GM19193 (cell line): Measurements from ENCODE around the gene STOML2.

Experiments used
- POLR2A ChIP-seq: IDR thresholded peaks from 4 replicates; pipeline ENCODE4 v1.6.1; 2011; ENCODE audit not compliant: insufficient read depth, insufficient read length; ENCODE audit errors: extremely low read depth

STOML2 gene

DNA sequence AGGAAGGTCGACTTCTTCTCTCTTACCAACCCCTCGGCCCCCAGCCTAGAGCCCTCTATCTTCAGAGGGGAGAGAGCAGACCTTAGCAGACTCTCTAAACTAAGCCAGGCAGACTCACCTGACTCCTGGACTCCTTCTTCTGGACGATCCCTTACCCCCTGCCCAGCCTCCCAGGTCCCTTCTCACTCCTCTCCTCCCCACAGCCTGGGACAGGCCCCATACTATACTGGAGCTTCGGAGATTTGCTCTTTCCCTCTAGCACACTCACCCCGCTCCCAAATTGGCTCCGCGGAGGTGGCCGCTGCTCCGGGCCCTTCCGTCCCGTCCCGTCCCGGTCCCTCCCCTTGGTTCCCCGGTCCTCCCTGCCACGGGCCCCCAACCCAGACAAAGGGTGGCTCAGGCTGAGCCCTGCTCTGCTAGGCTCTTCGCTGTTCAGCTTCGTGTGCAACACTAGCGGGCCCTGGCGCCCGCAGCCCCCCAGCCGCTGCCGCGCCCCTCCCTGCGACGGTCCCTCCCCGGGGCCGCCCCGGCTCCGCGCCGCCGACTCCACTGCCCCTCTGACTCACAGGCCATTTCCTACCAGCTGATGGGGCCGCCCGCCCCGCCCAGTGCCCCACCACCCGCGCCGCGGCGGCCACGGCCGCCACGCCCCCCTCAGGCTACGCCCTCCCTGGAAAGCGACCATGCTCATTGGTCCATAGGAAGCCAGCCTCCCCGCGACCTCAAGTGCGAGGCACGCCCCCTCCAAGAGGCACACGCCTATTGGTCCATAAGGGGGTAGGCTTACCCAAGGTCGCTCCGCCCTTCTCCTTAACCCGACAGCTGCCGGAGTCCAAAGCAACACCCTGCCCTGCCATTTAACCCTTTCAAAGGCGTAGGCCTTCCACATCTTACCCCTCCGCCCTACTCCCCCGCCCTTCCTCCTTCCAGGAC, 8.3 kb upstream of the STOML2 start:
- TF ChIP-seq POLR2A: no peak

DNA sequence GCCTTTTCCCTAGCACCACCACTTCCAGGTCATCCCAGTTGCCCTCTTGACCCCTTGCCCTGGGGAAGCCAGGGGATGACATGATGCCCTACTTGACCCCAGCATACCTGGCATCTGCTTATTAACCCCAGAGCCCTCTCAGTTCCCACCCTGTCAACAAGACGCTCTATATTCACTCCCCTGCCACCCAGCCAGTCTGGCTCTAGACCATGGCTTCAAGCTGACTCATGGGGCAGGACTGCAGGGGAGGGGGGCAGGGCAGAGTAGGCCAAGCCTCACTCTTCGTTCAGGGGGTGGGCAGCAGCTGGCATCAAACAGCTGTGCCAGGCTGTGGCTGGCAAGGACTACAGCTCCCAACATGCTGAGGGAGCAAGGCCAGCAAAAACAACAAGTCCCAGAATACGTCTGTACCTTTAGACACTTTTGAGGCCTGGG, 7.4 kb upstream of the STOML2 start:
- TF ChIP-seq POLR2A: no peak

DNA sequence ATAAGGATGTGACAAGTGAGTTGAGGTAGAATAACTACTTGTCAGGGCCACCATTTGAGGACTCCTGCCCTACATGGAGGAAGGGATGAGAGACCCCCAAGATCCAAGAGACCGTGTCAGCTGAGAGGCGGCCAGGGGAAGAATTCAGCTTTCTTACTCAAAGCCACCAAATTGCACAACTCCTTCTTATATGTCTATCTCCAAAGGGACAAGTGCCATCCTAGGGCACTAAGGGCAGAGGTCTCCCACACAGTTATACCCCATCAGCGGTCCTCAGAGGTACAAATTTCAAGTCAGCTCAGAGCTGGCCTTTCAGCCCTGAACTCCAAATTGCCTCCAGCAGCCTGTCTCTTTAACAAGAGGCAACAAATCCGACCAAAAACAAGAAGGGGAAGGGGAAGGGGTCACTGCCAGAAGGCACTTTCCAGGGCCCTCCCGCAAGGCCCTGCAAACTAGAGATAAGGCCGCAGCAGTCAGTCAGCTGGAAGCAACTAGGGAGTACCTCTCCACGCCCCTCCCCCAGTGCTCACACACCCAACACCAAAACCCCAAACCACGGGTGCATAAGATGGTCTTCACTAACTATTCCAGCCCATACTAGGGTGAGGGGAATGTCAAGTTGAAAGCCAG, 6.1 kb upstream of the STOML2 start:
- no peak for TF ChIP-seq POLR2A

DNA sequence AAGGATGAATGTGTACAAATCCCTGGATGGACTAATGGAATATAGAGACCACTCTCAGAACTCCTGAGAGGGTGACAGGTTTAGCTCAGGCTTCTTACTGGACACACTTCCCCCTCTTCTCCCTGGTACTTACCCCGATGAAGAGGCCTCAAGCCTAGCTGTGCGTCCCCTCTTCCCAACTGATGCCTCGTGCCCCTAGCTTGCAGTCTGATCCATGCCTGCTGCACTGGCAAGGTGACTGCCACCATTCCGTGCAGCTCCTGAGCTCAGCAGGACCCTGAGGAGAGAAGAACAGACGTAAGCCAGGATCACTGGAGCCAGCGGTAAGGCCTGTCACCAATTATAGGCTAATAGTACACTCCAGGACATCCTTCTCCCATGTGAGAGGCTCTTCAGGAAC, 5.5 kb upstream of the STOML2 start:
- TF ChIP-seq POLR2A: no peak

DNA sequence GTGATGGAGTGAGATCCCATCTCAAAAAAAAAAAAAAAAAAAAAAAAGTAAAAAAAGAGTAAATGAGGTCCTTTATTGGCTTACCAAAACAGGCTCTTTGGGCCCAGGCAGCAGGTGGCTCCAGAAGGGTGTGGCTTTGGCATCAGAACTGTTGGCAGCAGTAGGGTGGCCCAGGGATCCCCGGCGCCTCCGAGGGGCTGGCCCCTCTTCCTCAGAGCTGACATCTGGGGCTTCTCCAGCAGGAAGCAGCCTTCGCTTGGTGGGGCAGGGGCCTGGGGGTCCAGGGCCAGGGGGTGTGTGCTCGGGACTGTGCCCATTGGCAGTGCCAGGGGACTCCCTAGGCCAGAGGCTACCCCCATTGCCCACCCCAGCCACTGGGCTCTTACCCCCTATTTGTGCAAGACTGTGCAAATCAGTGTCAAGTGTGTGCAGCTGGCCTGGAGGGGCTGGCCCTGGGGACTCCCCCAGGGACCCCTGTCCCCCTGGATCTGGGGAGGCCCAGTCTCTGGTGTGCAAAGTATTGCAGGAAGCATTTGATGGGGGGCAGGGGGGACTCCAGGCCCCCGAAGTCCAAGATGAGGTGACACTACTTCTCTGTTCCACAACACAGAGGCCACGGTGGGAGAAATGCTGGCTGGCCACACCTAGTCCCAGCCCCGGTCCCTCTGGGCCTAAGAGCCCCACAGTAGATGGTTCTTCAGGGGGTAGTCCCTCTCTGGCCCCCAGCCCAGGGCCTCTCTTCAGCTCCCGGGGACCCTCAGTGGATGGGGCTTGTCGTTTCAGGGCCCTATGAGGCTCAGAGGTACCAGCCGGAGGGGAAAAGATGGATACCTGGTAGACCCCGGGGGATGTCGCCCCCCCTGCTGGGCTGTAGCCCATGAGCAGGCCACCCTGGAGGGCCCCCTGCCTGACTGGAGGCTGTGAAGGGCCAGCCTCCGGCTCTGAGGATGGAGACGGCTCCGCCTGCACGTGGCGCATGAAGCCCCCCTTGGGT, 4.7 kb upstream of the STOML2 start:
- no peak for TF ChIP-seq POLR2A

DNA sequence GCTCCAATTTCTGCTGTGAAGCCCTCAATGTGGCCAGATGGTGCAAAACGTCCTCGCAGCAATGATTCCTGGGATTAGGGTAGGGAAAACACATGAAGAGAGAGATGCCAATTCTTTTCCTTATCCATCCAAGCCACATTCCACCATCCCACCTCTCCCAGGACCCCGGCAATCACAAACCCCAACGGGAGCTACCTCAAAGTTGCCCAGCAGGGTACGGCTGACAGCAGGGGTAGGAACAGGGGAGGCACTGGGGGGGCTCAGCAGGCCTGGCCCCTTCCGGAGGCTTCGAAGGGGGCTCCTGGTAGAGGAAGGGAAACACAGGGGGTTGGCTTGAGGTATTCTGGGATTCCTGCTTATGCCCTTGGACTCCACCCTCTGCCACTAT, 3.4 kb upstream of the STOML2 start:
- TF ChIP-seq POLR2A: no peak

DNA sequence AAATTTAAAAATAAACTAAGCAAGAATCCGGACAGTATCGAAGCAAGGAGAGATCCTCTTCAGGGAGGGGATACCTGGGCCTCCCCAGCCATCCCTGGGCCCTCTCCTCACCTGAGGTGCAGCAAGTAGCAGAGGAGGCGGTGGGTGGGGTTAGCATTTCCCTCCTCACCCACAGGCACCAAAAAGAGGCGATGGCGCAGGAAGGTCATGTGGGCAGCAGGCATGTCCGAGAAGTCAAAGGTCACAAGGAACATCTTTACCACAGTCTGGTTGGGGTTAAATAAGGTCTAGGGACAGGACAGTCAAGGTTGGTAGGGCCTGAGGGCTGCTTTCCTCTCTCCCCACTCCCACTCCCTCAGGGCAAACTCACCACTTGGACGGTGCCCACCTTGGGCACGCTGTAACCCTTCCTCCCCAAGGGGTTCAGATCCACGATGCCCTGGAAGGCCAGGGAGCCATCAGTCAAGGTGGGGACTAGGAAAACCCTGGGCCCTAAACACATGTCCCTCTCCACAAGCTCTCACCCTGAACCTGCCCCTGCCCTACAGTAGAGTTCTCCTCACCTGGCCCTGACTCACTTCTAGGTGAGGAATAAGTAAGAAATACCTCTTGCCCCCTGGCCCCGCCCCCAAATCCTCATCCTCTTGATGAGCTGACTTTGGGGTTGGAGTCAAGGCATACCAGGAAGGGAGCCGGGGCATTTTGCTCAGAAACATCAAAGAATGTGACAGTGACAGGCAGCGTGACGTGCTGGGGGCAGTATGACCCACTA, 2.8 kb upstream of the STOML2 start:
- no peak for TF ChIP-seq POLR2A

DNA sequence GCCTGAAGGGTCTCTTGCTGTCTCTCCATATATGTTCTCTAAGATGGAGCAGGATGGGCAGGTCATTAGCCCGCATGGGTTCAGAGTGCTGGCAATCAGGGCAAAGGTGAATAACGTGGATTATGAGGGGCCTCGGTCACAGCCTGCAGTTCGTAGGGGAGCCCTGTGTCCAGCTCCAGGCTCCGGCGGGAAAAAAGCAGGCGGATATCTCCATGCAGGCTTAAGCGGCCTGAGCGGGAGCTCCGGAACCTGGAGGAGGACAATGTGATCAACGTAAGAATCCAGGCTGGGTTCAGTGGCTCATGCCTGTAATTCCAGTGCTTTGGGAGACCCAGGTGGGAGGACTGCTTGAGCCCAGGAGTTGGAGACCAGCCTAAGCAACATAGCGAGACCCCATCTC, 2.2 kb upstream of the STOML2 start:
- no peak for TF ChIP-seq POLR2A

DNA sequence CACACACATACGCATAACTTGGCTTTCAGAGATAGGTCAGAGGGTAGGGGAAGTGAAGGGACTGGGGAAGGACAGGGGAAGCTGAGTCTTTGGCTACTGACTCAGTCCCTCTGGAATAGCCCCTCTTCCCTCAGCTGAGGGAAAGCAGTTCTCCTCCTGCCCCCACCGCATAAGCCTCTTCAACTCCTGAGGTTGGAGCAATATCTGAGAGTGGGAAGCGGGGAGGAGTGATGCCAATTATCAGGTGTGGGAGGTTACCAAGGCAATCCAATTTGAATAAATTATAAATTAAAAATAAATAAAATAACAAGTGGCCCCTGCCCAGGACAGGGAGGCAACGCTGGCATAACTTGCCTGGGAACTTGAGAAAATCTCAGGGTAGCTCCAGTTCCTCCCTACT, 1.7 kb upstream of the STOML2 start:
- TF ChIP-seq POLR2A: no peak

DNA sequence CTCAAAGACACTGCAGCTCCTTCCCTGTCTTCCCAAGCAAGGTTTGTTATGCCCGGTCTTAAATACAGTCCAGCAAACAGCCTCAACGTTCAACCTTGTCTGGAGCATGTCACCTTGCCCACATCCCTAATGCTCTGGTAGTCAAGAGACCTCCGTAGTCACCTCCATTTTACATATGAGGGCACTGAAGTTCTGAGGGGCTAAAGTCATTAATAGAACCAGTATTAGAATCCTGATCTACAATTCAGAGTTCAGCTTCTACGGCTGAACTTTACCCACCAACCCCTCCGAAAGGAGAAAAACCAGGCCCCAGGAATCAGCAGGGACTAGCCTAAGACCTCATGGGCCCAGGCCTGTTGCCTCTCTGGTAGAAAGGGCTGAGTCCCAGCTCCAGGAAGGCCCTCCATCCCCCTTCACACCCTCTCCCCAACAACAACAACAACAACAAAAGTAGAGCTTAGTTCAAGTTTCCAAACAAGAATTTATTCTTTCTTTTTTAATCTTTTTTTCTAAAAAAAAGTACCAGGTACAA, 795 bp upstream of the STOML2 start:
- TF ChIP-seq POLR2A: no peak

DNA sequence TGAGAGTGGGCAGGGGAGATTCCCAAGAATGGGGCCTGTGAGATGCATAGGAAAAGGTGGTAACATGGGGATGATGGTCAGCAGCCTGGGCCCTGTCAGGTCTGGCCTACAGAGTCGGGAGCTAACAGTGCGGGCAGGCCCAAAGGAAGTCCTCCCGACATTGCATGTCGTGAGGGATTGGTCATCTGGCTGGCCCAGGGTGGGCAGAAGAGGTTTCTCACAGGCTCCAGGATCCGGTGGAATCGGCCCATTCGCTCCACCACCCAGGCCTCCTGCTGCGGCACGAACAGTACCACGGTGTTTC, 514 bp downstream of the STOML2 start:
- no peak for TF ChIP-seq POLR2A

DNA sequence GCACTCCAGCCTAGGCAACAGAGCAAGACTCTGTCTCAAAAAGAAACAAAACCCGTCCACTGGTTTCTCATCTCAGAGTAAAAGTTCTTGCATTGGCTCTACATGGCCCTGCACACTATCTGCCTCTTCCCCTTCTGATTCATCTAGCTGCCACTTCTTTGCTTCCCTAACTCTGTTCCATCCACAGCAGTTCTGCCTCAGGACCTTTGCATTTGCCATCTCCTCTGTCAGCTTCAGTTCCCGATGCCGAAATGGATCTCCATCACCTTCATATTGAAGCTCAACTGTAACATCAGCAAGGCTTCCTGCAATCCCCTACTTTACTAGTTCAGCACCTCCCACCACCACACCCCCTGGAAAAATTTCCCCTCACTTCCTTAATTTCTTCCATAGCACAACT, 5.4 kb downstream of the STOML2 start:
- no peak for TF ChIP-seq POLR2A

DNA sequence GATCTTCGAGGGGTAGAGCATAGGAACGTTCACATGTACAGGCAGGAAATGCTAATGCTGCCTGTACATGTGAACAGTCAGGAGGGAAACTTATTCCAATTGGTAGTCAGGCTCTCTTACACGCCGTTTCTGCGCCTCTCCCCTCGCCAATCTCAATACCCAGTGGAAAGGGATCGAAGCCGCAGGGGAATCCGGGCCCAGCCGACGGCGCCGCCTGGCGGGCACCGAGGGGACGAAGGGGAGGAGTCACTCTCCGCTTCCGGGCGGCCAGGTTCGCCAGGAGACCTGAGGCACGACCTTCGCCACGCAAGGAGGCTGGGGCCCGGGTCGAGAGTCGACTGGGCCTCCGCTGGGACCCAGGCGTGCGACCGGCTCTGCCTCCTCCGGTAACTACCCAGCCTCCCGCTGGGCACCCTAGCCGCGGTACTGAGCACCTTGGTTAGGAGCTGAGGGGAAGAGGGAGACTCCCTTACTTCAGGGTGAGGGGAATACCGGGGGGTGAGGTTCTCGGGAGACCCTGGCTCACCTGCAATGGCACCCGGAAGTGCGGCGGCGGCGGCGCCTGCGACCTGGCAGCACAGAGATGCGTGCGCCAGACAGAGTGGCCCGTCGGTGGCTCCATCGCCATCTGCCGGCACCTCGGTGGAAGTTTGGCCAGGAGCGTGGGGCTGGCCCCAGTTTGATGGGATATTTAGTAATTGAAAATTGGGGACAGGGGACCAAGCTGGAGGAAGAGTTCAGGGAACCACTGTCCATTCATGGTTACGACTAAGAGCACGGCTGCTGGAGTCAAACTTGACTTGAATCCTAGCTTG, 6.7 kb downstream of the STOML2 start, which contains the start of gene PIGO:
TSS of gene PIGO (minus strand) at position 557 of the 815 bp plus-strand sequence. CDS start 1,026 bp downstream, outside the sequence.
- peak; percentile 93 for TF ChIP-seq POLR2A
